GM23248 (cell line): Measurements from ENCODE around the gene TPM2. TPM values are rescaled to one million over a fixed set of nuclear protein-coding genes. Genes with fewer than 3 reads are reported as not detected.
A peak's percentile ranks its signal among the peaks of the same experiment; 100 is the strongest.

ENCODE experiments used
- DNase-seq: peaks from one replicate; pipeline ENCODE4 v3.0.0-alpha.2; 2015
- H2AFZ ChIP-seq: fragments of 200-600 bp; sonication (generic); 2 replicates; pipeline ENCODE4 v1.6.1; 2016; ENCODE audit warnings: antibody characterized with exemption
- H3F3A ChIP-seq: fragments of 200-600 bp; sonication (generic); 2 replicates; pipeline ENCODE4 v1.6.1; 2016; ENCODE audit warnings: mild to moderate bottlenecking, antibody characterized with exemption, mixed run types; ENCODE audit not compliant: insufficient read depth
- H3K27ac ChIP-seq: fragments of 200-600 bp; sonication (generic); 2 replicates; pipeline ENCODE4 v1.5.1; 2016; ENCODE audit warnings: mild to moderate bottlenecking
- H3K27me3 ChIP-seq: fragments of 200-600 bp; sonication (generic); replicated peaks from 2 replicates; pipeline ENCODE4 v1.6.1; 2016; ENCODE audit warnings: mild to moderate bottlenecking; ENCODE audit not compliant: insufficient read depth
- H3K36me3 ChIP-seq: fragments of 200-600 bp; sonication (generic); 2 replicates; pipeline ENCODE4 v1.6.1; 2016; ENCODE audit warnings: low read depth, mild to moderate bottlenecking
- H3K4me1 ChIP-seq: fragments of 200-600 bp; sonication (generic); 2 replicates; pipeline ENCODE4 v1.6.1; 2016; ENCODE audit warnings: mild to moderate bottlenecking; ENCODE audit not compliant: insufficient read depth
- H3K4me2 ChIP-seq: fragments of 200-600 bp; sonication (generic); one replicate; pipeline ENCODE4 v1.6.1; 2016; ENCODE audit warnings: mild to moderate bottlenecking; ENCODE audit not compliant: unreplicated experiment
- H3K4me3 ChIP-seq: fragments of 200-600 bp; sonication (generic); 2 replicates; pipeline ENCODE4 v1.5.1; 2016; ENCODE audit warnings: mild to moderate bottlenecking
- H3K79me2 ChIP-seq: fragments of 200-600 bp; sonication (generic); 2 replicates; pipeline ENCODE4 v1.6.1; 2016; ENCODE audit warnings: mild to moderate bottlenecking; ENCODE audit not compliant: insufficient read depth
- H3K9ac ChIP-seq: fragments of 200-600 bp; sonication (generic); 2 replicates; pipeline ENCODE4 v1.6.1; 2016; ENCODE audit warnings: mild to moderate bottlenecking
- H3K9me2 ChIP-seq: fragments of 200-600 bp; sonication (generic); 2 replicates; pipeline ENCODE4 v1.6.1; 2016; ENCODE audit warnings: mixed run types, mild to moderate bottlenecking, moderate library complexity; ENCODE audit not compliant: insufficient read depth
- H3K9me3 ChIP-seq: fragments of 200-600 bp; sonication (generic); one replicate; pipeline ENCODE4 v1.6.1; 2017; ENCODE audit warnings: low read depth
- H4K20me1 ChIP-seq: fragments of 200-600 bp; sonication (generic); 2 replicates; pipeline ENCODE4 v1.6.0; 2016; ENCODE audit not compliant: insufficient read depth
- EZH2 ChIP-seq: fragments of 200-600 bp; sonication (generic); IDR thresholded peaks from 2 replicates; pipeline ENCODE4 v1.6.1; 2018; ENCODE audit warnings: antibody characterized with exemption, mild to moderate bottlenecking; ENCODE audit not compliant: insufficient read depth, poor library complexity, severe bottlenecking
- EZH2phosphoT487 ChIP-seq: fragments of 200-600 bp; sonication (generic); IDR thresholded peaks from 2 replicates; pipeline ENCODE4 v1.6.1; 2018; ENCODE audit warnings: antibody characterized with exemption, moderate library complexity, mild to moderate bottlenecking, low read depth; ENCODE audit not compliant: insufficient read depth
- WGBS, 2 experiments: methylation state at CpG; one replicate each; pipeline ENCODE4 v1.1.6; 2015 to 2017; ENCODE audit warnings: low lambda C conversion rate in 2 of 2, low coverage in 1 of 2; ENCODE audit errors: missing lambda C conversion rate in 2 of 2; 5-methylcytosine and 5-hydroxymethylcytosine counted together
- in situ Hi-C: fragments of 300-500 bp; cut with MboI; formaldehyde crosslinking; loops from 2 replicates; pipeline ENCODE4 v1.15.0; 2020
- polyA plus RNA-seq: library from polyadenylated mRNA; unstranded; fragments of >200 nt; fragmentation: Nextera tagmentation; extraction: Ambion mirVana; gene quantifications from 2 replicates; pipeline ENCODE4 v1.2.1, GENCODE V29; 2016
- total RNA-seq: library from RNA; depleted of rRNA; stranded (reverse); fragments of >200 nt; shearing (Covaris generic); gene quantifications from 2 replicates; pipeline ENCODE4 v1.2.3, GENCODE V29; 2014

The TPM2 gene
- total and polyA plus RNA-seq, 2 experiments from 2014 or later: 1,625 to 3,527 TPM

GRCh38 chr9:35682520-35683315 is 7.0 kb downstream of the TPM2 start:
- Histone ChIP-seq H3K9me3 (no peaks in the 10 kb centered on the region), H3K4me2 (no peak overlapping the region), H3K9me2 (no peaks in the 10 kb centered on the region), H3F3A (peaks cover 94% of the 10 kb centered on the region), H3K9ac (0 out of 2 replicates have a peak overlapping the region, but pooled peaks have one; percentile 13), H4K20me1 (peaks cover 47% of the 10 kb centered on the region), H3K27ac (peak overlapping the region; percentile 32; the same call in 1 of the 2 replicates), H3K4me3 (no peak overlapping the region), H3K36me3 (peaks cover 47% of the 10 kb centered on the region), H3K4me1 (peaks cover 30% of the 10 kb centered on the region), H3K79me2 (peaks cover 42% of the 10 kb centered on the region), H3K27me3 (no peaks in the 10 kb centered on the region), H2AFZ (no peak overlapping the region)
- 91 to 92% methylated on average over 10 of the region's 10 CpGs for WGBS, 2 experiments
- TF ChIP-seq EZH2phosphoT487 (no peak), EZH2 (no peak)
- DNase-seq: no peak
- in situ Hi-C loops: no loop called here

- Histone ChIP-seq H2AFZ (no peak overlapping the region), H3K27ac (peak overlapping the region; percentile 28), H3K4me2 (no peak overlapping the region), H3K9me2 (no peaks in the 10 kb centered on the region), H3K9me3 (no peaks in the 10 kb centered on the region), H3K36me3 (peaks cover 45% of the 10 kb centered on the region), H3K9ac (no peak overlapping the region), H3F3A (peaks cover 93% of the 10 kb centered on the region), H3K4me3 (no peak overlapping the region), H3K27me3 (no peaks in the 10 kb centered on the region), H3K4me1 (peaks cover 24% of the 10 kb centered on the region), H3K79me2 (peaks cover 35% of the 10 kb centered on the region), H4K20me1 (peaks cover 40% of the 10 kb centered on the region)
- in situ Hi-C loops: no loop called here
- no peak for DNase-seq
- 69 to 72% methylated on average over 6 of the region's 6 CpGs for WGBS, 2 experiments
- no peak for TF ChIP-seq EZH2
- TF ChIP-seq EZH2phosphoT487: no peak
Measured at GRCh38 chr9:35682051-35682450, 7.7 kb downstream of the TPM2 start.

GRCh38 chr9:35681341-35682002 is 8.3 kb downstream of the TPM2 start:
- peaks cover 87% of the 10 kb centered on the region for H3F3A ChIP-seq
- no peak overlapping the region for H3K9ac ChIP-seq
- no peak for TF ChIP-seq EZH2phosphoT487
- H2AFZ ChIP-seq: no peak overlapping the region
- peaks cover 35% of the 10 kb centered on the region for H4K20me1 ChIP-seq
- H3K4me1 ChIP-seq: peaks cover 18% of the 10 kb centered on the region
- H3K27me3 ChIP-seq: no peaks in the 10 kb centered on the region
- WGBS, 2 experiments: 40 to 42% methylated on average over 3 of the region's 3 CpGs
- in situ Hi-C loops: no loop called here
- H3K4me2 ChIP-seq: no peak overlapping the region
- peak overlapping the region; percentile 28 for H3K27ac ChIP-seq
- DNase-seq: peak; percentile 43
- peaks cover 29% of the 10 kb centered on the region for H3K79me2 ChIP-seq
- H3K9me3 ChIP-seq: no peaks in the 10 kb centered on the region
- H3K4me3 ChIP-seq: no peak overlapping the region
- no peaks in the 10 kb centered on the region for H3K9me2 ChIP-seq
- peaks cover 39% of the 10 kb centered on the region for H3K36me3 ChIP-seq

GRCh38 chr9:35680331-35681105 is 9.2 kb downstream of the TPM2 start:
- Histone ChIP-seq H3K9me3 (no peaks in the 10 kb centered on the region), H4K20me1 (peaks cover 27% of the 10 kb centered on the region; the same call in 1 of the 2 replicates), H3K4me3 (no peak overlapping the region), H3K27ac (peak overlapping the region; percentile 28), H3K9ac (no peak overlapping the region), H3K36me3 (peaks cover 31% of the 10 kb centered on the region), H3K4me1 (peaks cover 8% of the 10 kb centered on the region), H3K79me2 (peaks cover 20% of the 10 kb centered on the region), H2AFZ (no peak overlapping the region), H3K27me3 (no peaks in the 10 kb centered on the region), H3K9me2 (no peaks in the 10 kb centered on the region), H3F3A (peaks cover 78% of the 10 kb centered on the region), H3K4me2 (no peak overlapping the region)
- in situ Hi-C loops: no loop called here
- no peak for TF ChIP-seq EZH2
- no peak for TF ChIP-seq EZH2phosphoT487
- WGBS, 2 experiments: 51 to 55% methylated on average over 15 of the region's 15 CpGs
- peak; percentile 62 for DNase-seq
